ENCODE results near the gene SRRT. TPM values are rescaled to one million over a fixed set of nuclear protein-coding genes. Genes with fewer than 3 reads are reported as not detected.
A peak's percentile ranks its signal among the peaks of the same experiment; 100 is the strongest.

SRRT gene
- total RNA-seq, 4 donors from 2014 or later, result 44.9 to 87.3 (median 60.9) TPM

- no peak for TF ChIP-seq CTCF (IDR thresholded peaks at IDR 0.05)
- DNase-seq (ENCODE audit: low spot score), result no peak
- ATAC-seq (ENCODE audit: low FRiP score), result no peak
Observed at GRCh38 chr7:100829150-100829716, 45.7 kb upstream of the SRRT start.

- DNase-seq (ENCODE audit: low spot score) (no peak), ATAC-seq (ENCODE audit: low FRiP score) (no peak)
- TF ChIP-seq CTCF (IDR thresholded peaks at IDR 0.05), result no peak
Observed at GRCh38 chr7:100830396-100830795, 44.5 kb upstream of the SRRT start.

- TF ChIP-seq CTCF (IDR thresholded peaks at IDR 0.05), result no peak
- DNase-seq (ENCODE audit: low spot score) (no peak), ATAC-seq (ENCODE audit: low FRiP score) (no peak)
Observed at GRCh38 chr7:100832281-100832633, 42.6 kb upstream of the SRRT start.

GRCh38 chr7:100835903-100836811, 38.7 kb upstream of the SRRT start:
- DNase-seq (ENCODE audit: low spot score), result no peak
- TF ChIP-seq CTCF (IDR thresholded peaks at IDR 0.05), result no peak

GRCh38 chr7:100836812-100837098, 38.1 kb upstream of the SRRT start:
- ATAC-seq (ENCODE audit: low FRiP score), result no peak
- TF ChIP-seq CTCF (IDR thresholded peaks at IDR 0.05), result no peak

More at GRCh38 chr7:100835903-100836811, 38.7 kb upstream of the SRRT start:
- peak; percentile 48 for ATAC-seq (ENCODE audit: low FRiP score)

GRCh38 chr7:100837099-100837836, 37.6 kb upstream of the SRRT start:
- peak; percentile 91 for ATAC-seq (ENCODE audit: low FRiP score)
- TF ChIP-seq CTCF (IDR thresholded peaks at IDR 0.05), result no peak
- DNase-seq (ENCODE audit: low spot score), result peak; percentile 70

More at GRCh38 chr7:100836812-100837098, 38.1 kb upstream of the SRRT start:
- no peak for DNase-seq (ENCODE audit: low spot score)

Data from omental fat pad (tissue), 4 donors.